Transverse colon (tissue), 4 donors: ENCODE results near the gene PELI2. TPM values are rescaled to one million over a fixed set of nuclear protein-coding genes. Genes with fewer than 3 reads are reported as not detected.

ENCODE experiments used
- DNase-seq: peaks from one replicate; pipeline ENCODE4 v3.0.0-alpha.2; 2019
- H3K27ac ChIP-seq, 4 donors: fragments of 200-600 bp; sonication (generic); 2 replicates each; pipeline ENCODE4 v1.5.1; 2016 to 2018; ENCODE audit warnings: inconsistent platforms in 4 of 4
- H3K27me3 ChIP-seq: fragments of 200-600 bp; sonication (generic); 2 replicates; pipeline ENCODE4 v1.5.1; 2017; ENCODE audit warnings: inconsistent platforms
- H3K36me3 ChIP-seq, 4 donors: fragments of 200-600 bp; sonication (generic); 2 replicates each; pipeline ENCODE4 v1.5.1; 2017 to 2019; ENCODE audit warnings: inconsistent platforms in 4 of 4
- H3K4me1 ChIP-seq, 4 donors: fragments of 200-600 bp; sonication (generic); 2 replicates each; pipeline ENCODE4 v1.5.1; 2017 to 2020; ENCODE audit warnings: inconsistent platforms in 4 of 4
- H3K4me3 ChIP-seq, 4 donors: fragments of 200-600 bp; sonication (generic); 1 replicate in 1 of 4; 2 replicates in 3 of 4; pipeline versions ENCODE4 v1.5.1 to v1.6.1; 2017 to 2019; ENCODE audit warnings: inconsistent platforms in 4 of 4
- H3K9me3 ChIP-seq, 2 donors: fragments of 200-600 bp; sonication (generic); 2 replicates each; pipeline ENCODE4 v1.5.1; 2017 to 2019; ENCODE audit warnings: inconsistent platforms in 2 of 2
- CTCF ChIP-seq, 5 experiments: fragments of 200-600 bp in 3 of 5; fragments of 450-650 bp in 2 of 5; sonication (generic) in 3 of 5; IDR thresholded peaks; 1 replicate in 2 of 5; 2 replicates in 3 of 5; pipeline ENCODE4 v1.5.1; 2016 to 2017; ENCODE audit warnings: antibody characterized with exemption in 5 of 5, inconsistent platforms in 3 of 5, mild to moderate bottlenecking in 2 of 5, moderate library complexity in 1 of 5
- EP300 ChIP-seq: sonication (generic); formaldehyde crosslinking; IDR thresholded peaks from one replicate; pipeline ENCODE4 v1.6.1; 2017; ENCODE audit warnings: antibody characterized with exemption, low read depth
- POLR2A ChIP-seq: fragments of 450-650 bp; IDR thresholded peaks from one replicate; pipeline ENCODE4 v1.6.1; 2016; ENCODE audit warnings: antibody characterized with exemption, mild to moderate bottlenecking, moderate library complexity
- POLR2AphosphoS5 ChIP-seq, 3 donors: sonication (generic); formaldehyde crosslinking; IDR thresholded peaks; one replicate each; pipeline ENCODE4 v1.6.1; 2016; ENCODE audit warnings: antibody characterized with exemption in 3 of 3
- WGBS, 2 donors: methylation state at CpG; one replicate each; pipeline ENCODE4 v1.1.5; 2018; ENCODE audit warnings: low coverage in 1 of 2; 5-methylcytosine and 5-hydroxymethylcytosine counted together
- in situ Hi-C, 4 donors: fragments of 200-750 bp; cut with MboI; loops; one replicate each; pipeline versions ENCODE4 v1.15.0 to v1.15.1; 2017; ENCODE audit warnings: low sequenced_read_pairs in 3 of 4, low pct_ligation_motif_present in 1 of 4, low pct_unique_long_range_greater_than_20kb in 1 of 4
- intact Hi-C: fragments of 100-400 bp; cut with DNase I; formaldehyde crosslinking; loops from one replicate; pipeline ENCODE4 v1.15.1; 2023; ENCODE audit warnings: low total_unique reads
- total RNA-seq, 4 donors: library from RNA; depleted of rRNA; stranded (reverse); fragments of >200 nt; gene quantifications; one replicate each; pipeline ENCODE4 v1.1.0, GENCODE V29; 2016

The PELI2 gene
- total RNA-seq, 4 donors from 2014 or later = 4.8 to 29.9 (median 14.7) TPM

GRCh38 chr14:56268039-56268438 lies 149.8 kb downstream of the PELI2 start:
- TF ChIP-seq POLR2A (no peak), EP300 (no peak), CTCF (IDR thresholded peaks at IDR 0.05) (no peak), POLR2AphosphoS5 (IDR thresholded peaks at IDR 0.05) (no peak)
- no peaks in the 10 kb centered on the region for H3K4me1 ChIP-seq
- intact Hi-C loops (no loop called here), in situ Hi-C loops (no loop called here)
- DNase-seq = no peak
- H3K4me3 ChIP-seq = no peak overlapping the region
- no peaks in the 10 kb centered on the region for H3K27me3 ChIP-seq
- H3K36me3 ChIP-seq = no peaks in the 10 kb centered on the region
- no peaks in the 10 kb centered on the region for H3K9me3 ChIP-seq
- no peak overlapping the region for H3K27ac ChIP-seq
- WGBS, 2 donors = 69 to 84% methylated on average over 2 of the region's 2 CpGs

- intact Hi-C loops (no loop called here), in situ Hi-C loops (no loop called here)
- WGBS, 2 donors = 84 to 94% methylated on average over 2 to 5 of the region's 5 CpGs
- H3K4me3 ChIP-seq = no peak overlapping the region
- H3K27ac ChIP-seq = no peak overlapping the region
- peaks cover 0 to 2% (median 0%) of the 10 kb centered on the region in 4 donors for H3K4me1 ChIP-seq
- no peak for TF ChIP-seq CTCF (IDR thresholded peaks at IDR 0.05)
- TF ChIP-seq POLR2AphosphoS5 (IDR thresholded peaks at IDR 0.05) = no peak
- no peak for TF ChIP-seq POLR2A
- TF ChIP-seq EP300 = no peak
- H3K36me3 ChIP-seq = no peaks in the 10 kb centered on the region
- DNase-seq = no peak
- H3K27me3 ChIP-seq = no peaks in the 10 kb centered on the region
- H3K9me3 ChIP-seq = no peaks in the 10 kb centered on the region
Observed at GRCh38 chr14:56268673-56269072, 150.5 kb downstream of the PELI2 start.

- H3K9me3 ChIP-seq = no peaks in the 10 kb centered on the region
- WGBS, 2 donors = 81 to 86% methylated on average over 4 to 8 of the region's 8 CpGs
- peaks cover 0 to 16% (median 2%) of the 10 kb centered on the region in 4 donors for H3K4me1 ChIP-seq
- no peak for TF ChIP-seq EP300
- TF ChIP-seq POLR2A = no peak
- TF ChIP-seq POLR2AphosphoS5 (IDR thresholded peaks at IDR 0.05) = no peak
- TF ChIP-seq CTCF (IDR thresholded peaks at IDR 0.05) = no peak
- in situ Hi-C loops (no loop called here), intact Hi-C loops (no loop called here)
- no peaks in the 10 kb centered on the region for H3K36me3 ChIP-seq
- H3K27ac ChIP-seq = no peak overlapping the region
- H3K27me3 ChIP-seq = no peaks in the 10 kb centered on the region
- DNase-seq = no peak
- no peak overlapping the region for H3K4me3 ChIP-seq
Observed at GRCh38 chr14:56270921-56271320, 152.7 kb downstream of the PELI2 start.

- intact Hi-C loops (no loop called here), in situ Hi-C loops (no loop called here)
- Histone ChIP-seq H3K4me1 (peaks cover 0 to 16% (median 2%) of the 10 kb centered on the region in 4 donors), H3K27ac (no peak overlapping the region), H3K36me3 (no peaks in the 10 kb centered on the region), H3K9me3 (no peaks in the 10 kb centered on the region), H3K27me3 (no peaks in the 10 kb centered on the region), H3K4me3 (no peak overlapping the region)
- DNase-seq = no peak
- 77 to 97% methylated on average over 3 to 5 of the region's 5 CpGs for WGBS, 2 donors
- no peak for TF ChIP-seq CTCF (IDR thresholded peaks at IDR 0.05)
- no peak for TF ChIP-seq POLR2AphosphoS5 (IDR thresholded peaks at IDR 0.05)
- no peak for TF ChIP-seq EP300
- no peak for TF ChIP-seq POLR2A
Observed at GRCh38 chr14:56271970-56272369, 153.8 kb downstream of the PELI2 start.
